Ecto neural progenitor cell (in vitro differentiated cells): ENCODE results near the gene VRK3.

Experiments used
- DNase-seq: peaks from one replicate; pipeline ENCODE4 v3.0.0-alpha.2; 2018; ENCODE audit warnings: low spot score

Gene VRK3

DNA sequence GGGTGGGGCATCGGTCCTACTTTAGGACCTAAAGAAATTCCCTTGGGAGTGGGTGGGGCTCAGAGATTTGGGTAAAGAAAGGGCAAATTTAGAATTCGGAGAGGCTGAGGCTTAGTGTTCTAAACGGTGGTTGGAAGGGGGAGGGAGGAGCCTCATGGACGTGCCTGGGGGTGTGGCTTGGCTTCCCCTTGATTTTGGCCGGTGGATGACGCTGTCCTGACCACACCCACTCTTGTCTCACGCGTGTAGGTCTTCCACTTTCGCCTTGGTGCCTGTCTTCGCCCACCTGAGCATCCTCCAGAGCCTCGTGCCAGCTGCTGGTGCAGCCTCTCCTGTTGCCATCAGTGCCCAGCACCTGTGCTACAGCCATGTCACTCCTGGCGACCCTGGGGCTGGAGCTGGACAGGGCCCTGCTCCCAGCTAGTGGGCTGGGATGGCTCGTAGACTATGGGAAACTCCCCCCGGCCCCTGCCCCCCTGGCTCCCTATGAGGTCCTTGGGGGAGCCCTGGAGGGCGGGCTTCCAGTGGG, 94.6 kb downstream of the VRK3 start:
- DNase-seq: peak; percentile 57

- peak; percentile 95 for DNase-seq
Observed at GRCh38 chr19:49929611-49930482, 95.3 kb downstream of the VRK3 start.

GRCh38 chr19:49929121-49929610, 96.0 kb downstream of the VRK3 start, which contains the start of the genes ATF5 and NUP62:
TSS of gene ATF5 (plus strand) at chr19:49929205. CDS start at chr19:49930851, 1,646 bp downstream.
TSS of gene NUP62 (minus strand) at chr19:49929504. CDS start at chr19:49909807, 19,697 bp downstream.
- peak; percentile 95 for DNase-seq

GRCh38 chr19:49927526-49928264, 97.5 kb downstream of the VRK3 start:
- no peak for DNase-seq

DNA sequence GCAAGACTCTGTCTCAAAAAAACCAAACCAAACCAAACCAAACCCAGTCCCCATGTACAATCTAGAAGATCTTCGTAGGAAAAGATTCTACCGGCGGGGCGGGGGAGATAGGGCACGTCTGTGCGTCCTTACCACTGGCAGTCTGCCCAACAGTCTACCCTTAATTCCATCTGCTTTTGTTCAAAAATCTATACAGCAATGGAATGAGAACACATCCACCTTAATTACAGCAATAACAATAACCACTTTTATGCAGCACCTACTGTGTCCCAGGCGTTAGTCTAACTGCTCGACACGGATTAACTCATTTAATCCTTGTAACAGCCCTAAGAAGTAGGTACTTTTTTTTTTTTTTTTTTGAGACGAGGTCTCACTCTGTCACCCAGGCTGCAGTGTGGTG, 98.7 kb downstream of the VRK3 start:
- no peak for DNase-seq
